NCI-H82 treated with DMSO at 0.1 percent for 48 hours (cell line): ENCODE results near the gene HGFAC.
"Not testable (repeated sequence)": the region's sequence is repeated elsewhere in the genome, so short reads cannot be mapped to it uniquely, and the experiment has no call there.

ENCODE experiments used
- DNase-seq: peaks from one replicate; lab custom pipeline; 2025; ENCODE audit not compliant: unreplicated experiment; lab: John Stamatoyannopoulos, UW

HGFAC gene

DNA sequence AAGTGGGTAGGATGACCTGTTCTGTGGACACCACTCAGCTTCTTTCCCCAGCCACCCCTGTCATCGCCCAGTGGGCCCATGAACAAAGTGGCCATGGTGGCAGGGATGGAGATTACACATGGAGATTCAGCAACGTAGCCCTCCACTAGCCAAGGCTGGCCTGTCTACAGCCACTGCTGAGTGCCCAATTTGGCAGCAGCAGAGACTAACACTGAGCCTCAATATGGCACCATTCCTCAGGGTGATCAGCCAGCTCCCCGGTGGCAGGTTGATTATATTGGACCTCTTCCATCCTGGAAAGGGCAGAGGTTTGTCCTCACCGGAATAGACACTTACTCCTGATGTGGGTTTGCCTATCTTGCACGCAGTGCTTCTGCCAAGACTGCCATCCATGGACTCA, 17.4 kb downstream of the HGFAC start:
- not testable (repeated sequence) for DNase-seq

DNA sequence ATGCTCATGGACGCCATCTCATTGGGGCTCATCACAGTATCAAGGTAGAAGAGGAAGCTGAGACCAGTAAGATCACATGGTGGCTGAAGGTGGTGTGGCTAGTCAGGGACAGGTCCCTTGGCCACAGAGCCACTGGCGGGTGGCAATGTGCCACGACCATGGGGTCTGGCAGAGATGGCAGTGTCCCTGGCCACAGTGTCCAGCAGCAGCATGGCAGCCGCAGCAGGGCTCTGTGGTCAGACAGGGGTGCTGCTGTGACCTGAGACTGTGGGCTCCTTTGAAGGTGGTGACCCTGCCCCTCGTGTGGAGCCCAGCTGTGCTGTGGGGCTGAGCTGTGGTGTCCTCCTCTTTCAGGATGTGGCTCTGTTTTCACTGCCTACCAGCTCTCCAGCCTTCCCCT, 19.2 kb downstream of the HGFAC start:
- DNase-seq = no peak

DNA sequence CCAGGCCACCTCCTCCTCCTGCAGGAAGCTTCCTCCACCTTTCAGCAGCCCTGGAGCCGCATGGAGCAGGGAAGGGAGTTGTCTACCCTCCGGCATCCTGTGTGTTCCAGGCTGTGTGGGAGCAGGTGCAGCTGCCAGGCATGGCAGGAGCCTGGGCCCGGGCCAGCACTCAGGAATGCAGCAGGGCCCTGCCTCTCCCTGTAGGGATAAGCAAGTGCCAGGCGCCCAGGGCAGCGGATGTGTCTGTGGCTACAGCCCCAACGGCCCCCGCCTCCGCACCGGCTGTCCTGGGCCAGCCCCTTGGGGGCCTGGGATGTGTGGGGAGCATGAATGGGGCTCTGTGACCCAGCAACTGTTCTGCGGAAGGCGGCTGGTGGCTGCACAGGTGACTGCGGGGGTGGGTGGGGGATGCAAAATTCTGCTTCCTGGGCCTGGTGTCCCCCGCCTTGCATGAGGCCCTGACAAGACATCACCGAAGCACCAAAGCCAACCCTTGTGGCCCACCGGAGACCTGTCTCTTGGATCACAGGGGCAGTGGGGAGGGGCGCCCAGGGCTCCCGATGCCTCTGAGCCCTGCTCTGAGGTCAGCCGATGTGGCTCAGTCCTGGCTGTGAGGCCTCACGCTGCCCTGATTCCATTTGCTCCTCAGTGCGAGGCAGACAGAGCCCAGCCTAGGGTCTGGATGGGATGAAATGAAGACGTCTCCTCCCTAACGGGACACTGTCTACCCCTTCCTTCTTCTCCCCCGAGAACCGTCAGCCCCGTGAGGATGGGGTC, 19.9 kb downstream of the HGFAC start:
- DNase-seq = no peak

DNA sequence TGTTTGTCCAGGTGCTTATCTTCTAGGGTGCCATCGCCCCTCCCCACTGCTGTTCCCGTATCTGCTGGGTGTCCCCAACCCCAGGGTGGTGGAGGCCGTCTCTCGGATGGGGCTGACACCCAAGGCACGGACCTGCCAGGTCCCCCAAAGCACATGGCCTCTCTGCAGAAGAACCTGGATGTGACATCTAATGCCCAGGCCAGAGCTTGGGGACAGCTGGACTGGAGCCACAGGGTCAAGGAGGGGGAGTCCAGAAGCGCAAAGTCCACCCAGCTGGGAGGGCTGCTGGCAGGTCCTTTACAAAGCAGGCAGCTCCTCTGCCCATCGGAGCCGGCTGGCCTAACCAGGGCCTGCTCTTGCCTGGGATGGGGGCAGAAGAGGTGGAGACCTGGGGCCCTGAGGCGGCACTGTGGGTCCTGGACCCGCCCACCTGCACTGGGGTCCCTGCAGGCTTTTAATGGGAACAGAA, 20.6 kb downstream of the HGFAC start:
- no peak for DNase-seq

DNA sequence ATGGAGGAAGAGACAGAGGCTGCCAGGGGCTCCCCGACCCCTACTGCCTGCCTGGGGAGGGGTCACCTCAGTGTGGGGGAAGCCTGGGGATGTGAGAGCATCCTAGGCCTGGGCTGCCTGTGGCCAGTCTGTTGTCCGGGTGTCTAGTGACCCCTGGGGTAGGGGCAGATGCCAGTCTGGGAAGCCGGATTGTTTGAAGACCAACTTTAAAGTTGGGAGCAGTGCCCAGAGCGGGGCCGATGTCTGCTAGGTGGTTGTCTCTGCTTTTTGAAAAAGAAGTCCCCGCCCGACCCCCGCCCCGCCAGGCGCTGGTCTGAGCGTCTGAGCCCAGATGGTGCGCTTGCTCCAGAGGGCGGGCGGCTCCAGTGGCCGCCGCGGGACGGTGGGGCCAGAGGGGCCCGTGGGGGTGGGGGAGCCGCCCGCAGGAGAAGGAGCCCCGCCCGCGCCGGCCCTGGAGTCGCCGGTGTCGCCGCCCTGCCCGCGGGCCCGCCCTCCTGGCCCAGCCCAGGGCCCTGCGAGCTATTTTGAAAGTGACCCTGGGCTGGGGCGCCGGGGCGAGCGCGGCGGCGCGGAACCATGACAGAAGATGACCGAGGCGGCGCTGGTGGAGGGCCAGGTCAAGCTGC, 21.1 kb downstream of the HGFAC start, which contains the start of gene DOK7:
Gene DOK7 (plus strand): TSS at position 517 of the 626 bp plus-strand sequence. CDS start 70 bp downstream, at position 587.
- DNase-seq = no peak

DNA sequence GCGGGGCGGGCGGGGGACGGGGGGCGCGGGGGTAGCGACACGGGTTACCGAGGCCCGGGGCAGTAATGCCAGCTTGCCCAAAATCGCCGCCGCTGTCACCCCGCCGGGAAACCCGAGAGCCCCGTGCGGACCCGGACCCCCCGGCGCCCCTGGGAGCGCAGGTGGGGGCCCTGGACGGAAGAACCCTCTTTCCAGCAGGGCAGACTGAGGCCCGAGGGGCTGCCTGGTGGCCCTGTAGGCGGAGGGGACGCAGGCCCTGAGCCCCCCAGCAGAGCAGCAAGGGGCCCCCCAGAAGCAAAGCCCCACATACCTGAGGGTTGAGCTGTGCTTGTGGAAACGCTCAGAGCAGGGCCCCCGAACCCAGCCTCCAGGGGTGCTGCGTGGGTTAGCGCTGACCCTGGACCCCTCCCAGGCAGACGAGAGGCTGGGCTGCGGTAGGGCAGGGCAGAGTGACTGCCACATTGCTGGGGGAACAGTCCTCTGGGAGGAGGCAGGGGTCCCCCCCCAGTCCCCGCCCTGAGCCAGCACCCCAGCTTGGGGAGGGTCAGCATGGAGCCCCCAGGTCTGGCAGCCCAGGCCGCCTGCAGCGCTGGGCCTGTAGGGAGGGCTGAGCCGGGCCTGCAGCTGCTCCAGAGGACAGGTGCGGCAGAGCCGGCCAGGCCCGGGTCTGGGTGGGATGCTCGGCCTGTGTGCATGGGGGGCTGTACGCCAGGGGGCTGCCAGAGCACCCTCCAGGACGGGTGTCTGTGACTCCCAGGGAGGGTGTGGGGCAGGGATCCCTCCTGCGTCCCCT, 22.0 kb downstream of the HGFAC start:
- DNase-seq = no peak

DNA sequence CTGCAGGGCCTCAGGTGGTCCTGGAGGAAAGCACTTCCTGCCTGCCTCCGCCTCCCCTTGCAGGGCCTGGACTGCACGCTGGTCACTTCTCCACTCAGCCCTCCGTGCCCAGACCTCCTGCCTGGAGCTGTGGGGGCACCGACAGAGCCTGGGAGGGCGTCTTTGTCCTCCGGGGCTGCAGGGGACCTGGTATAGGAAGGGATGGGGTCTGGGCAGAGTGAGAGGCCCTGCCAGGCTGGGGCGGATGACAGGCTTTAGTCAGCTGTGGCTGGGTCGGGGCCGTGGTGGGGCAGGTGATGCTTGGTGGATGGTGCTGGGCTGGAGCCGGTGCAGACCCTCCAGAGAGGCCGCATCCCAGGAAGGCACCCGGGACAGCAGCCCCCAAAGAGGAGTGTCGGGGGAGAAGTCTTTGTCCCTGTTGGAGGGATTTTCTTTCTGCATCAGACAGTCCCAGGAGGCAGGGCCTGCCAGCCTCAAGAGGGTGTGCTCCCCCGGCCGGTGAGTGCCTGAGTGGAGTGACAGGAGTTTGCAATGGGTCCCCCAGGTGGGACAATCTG, 22.7 kb downstream of the HGFAC start:
- no peak for DNase-seq

DNA sequence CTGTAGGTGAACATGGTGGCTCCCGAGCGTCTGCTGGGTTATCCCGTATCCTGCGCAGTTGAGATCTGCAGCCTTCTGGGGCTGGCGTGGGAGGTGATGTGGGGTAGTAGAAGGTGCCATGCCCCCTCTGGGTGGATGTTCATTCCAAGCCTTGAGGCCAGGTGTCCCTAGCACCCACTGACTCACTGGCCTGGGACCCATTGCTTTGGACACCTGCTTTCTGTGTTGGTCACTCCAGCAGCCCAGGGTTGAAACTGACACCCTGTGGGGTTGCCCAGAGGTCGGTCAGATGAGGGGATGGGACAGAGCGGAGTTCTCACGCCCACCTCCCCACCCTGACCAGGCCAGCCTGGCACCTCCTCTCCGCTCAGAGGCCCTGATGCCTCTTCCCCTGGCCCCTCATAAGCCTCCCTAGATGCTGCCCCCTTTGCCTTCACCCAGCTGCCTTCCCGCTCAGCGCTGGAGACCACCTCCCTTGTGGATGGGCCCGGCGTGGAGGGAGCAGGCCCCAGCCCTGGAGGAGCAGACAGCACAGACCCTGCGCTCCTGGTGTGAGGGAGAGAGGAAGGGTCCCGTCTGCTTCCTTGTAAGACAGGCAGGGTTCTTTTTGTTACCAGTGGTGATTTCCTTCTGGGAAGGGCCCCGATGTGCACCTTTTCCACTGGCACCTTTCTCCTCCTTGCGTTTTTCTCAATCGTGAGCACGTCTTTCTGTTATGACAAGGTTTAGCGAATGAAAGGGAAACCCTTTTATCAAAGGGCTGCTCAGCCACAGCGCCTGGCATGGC, 23.3 kb downstream of the HGFAC start:
- no peak for DNase-seq

DNA sequence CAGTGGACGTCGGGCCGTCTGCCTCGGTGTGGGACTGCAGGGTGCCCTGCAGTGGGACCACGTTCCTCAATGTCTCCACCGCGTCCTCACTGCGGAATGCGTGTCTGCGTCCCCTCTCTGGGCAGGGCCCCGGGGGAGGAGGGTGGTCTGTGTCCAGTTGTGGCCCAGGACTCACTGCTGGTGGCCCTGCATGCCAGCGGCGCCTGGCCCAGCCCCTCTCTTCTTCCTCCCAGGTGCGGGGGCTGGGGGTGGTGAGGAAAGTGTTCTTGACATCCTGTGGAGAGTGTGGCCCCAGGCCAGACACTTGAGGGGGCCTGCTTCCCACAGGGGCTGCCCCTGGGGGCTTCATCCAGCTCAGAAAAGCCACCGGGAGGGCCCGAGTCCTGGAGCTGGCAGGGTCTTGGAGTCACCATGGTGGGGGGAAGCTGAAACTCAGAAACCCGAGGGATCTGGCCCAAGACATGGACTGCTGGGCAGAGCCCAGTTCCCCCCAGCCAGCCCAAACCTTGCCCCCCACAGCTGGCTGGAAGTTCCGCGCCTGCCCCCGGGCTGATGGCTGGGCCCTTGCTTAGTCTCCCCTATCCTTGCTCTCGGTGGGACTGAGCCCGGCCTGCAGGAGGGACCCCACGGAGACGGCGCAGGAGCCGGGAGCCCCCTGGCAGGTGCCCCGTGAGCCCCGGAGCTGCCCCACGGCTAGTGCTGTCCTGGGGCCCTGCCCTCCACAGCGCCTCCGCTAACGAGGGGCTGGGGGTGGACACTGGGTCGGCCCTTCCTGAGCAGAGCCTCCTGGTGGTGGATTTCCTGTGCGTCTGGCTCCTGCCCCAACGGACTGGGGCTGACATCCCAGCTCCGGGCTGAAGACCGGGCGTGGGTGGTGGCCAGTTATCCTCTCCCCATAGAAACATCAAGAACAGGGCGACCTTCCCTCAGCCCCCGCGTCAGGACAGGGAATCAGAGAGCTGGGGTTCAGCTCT, 24.2 kb downstream of the HGFAC start:
- DNase-seq = no peak

DNA sequence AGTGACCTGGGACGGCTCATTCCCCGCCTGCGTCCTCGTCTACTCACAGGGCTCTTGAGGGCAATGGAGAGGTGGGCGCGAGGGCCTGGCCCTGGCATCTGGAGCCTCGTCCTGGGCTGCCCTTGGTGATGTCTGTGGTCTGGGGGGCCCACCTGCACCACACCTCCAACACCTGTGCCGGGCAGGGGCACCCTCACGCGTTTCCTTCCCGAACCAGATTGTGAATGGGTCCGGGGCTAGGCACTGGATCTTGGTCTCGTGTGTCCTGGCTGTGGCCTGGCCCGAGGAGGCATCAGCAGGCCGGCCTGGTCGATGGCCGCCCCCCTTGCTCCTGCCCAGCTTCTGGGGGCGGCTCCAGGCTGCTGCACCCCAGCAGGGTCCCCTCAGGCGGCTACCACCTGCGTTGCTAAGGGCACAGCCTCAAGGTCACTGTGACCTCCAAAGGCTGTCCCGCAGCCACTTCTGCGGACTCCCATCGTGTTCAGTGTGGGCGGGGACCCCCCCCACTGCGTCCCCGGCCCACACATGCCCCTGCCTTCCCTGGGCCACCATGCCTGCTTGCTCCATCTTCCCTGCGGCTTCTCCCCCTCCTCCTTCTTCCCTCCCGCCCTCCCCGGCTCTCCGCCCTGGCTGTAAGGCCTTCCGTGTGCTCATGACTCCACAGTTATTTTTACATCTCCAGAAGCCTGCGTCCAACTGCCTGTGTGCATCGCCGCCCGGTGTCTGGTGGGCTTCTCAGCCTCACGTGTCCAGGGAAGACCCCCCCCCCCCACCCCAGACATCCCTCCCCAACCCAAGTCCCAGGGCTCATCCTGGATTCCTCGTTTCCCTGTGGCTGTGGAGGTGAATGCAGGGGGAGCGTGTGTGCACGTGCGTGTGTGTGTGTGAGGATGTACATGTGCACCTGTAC, 25.2 kb downstream of the HGFAC start:
- DNase-seq = no peak

DNA sequence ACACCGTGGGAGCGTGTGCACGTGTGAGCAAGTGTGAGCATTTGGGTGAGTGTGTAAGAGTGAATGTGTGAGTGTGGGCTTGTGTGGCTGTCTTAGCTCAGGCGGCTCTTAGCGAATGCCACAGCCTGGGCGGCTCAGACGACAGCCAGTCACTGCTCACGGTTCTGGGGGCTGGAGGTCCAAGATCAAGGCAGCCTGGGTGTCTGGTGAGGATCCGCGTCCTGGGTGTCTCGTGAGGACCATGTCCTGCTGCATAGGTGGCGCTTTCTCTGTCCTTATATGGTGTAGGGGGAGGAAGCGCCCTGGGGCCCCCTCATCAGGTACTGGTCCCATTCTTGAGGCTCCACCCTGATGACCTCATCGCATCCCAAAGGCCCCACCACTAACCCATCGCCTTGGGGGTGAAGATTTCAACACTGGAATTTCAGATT, 25.8 kb downstream of the HGFAC start:
- DNase-seq = no peak

DNA sequence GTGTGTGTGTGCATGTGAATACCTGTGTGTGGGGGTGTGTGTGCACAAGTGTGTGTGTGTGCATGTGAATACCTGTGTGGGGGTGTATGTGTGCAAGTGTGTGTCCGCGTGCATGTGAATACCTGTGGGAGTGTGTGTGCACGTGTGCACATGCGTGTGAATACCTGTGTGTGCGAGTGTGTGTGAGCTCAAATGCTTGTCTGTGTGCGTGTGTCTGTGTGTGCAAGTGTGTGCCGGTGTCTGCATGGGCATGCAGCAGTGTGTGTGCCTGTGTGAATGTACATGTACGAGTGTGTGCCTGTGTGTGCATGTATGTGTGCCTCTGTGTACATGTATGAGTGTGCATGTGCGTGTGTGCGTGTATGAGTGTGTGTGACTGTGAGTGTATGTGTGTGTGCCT, 26.4 kb downstream of the HGFAC start:
- DNase-seq = no peak

DNA sequence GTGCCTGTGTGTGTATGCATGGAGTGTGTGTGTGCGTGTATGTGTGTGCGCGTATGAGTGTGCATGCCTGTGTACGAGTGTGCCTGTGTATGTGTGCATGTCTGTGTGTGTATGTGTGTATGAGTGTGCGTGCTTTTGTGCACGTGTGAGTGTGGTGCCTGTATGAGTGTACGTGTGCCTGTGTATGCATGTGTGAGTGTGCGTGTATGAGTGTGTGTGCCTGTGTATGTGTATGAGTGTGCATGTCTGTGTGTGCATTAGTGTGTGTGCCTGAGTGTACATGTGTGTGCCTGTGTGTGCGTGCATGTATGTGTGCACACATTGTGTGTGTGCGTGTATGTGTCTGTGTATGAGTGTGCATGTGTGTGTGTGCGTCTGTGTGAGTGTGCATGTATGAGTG, 27.0 kb downstream of the HGFAC start:
- no peak for DNase-seq

DNA sequence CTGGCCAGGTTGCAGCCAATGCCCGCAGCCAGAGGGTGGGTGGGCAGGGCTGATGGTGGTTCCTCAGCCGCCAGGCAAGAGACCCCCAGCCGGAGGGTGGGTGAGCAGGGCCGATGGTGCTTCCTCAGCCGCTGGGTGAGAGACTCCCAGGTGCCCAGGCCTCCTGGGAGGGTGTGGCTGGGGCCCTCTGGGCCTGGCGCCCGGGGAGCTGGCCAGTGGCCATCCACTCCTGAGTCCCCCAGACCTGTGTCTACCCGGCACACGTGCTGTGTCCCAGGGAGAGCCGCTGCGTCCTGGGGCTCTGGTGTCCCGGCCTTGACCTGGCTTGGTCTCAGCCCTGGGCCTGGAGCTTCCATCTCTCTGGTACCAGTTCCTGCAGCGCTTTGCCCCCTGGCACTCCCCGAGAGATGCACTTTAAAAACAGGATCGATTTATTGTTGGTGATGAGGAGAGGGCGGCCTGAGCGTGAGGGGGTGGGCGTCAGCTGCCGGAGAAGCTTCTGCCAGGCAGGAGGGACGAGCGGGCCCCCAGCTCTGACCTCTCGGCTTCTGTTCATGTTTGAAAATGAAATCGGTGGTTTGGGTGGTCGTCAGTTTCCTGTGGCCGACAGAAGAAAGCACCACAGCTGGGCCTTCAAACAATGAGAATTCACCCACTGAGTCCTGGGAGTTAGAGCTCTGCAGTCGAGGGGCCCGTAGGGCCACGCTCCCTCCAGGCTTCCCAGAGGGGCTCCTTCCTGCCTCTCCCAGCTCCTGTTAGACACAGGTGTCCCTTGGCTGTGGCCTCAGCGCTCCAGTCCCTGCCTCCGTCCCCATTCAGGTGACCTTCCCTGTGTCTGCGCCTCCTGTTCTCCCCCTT, 27.8 kb downstream of the HGFAC start:
- no peak for DNase-seq

DNA sequence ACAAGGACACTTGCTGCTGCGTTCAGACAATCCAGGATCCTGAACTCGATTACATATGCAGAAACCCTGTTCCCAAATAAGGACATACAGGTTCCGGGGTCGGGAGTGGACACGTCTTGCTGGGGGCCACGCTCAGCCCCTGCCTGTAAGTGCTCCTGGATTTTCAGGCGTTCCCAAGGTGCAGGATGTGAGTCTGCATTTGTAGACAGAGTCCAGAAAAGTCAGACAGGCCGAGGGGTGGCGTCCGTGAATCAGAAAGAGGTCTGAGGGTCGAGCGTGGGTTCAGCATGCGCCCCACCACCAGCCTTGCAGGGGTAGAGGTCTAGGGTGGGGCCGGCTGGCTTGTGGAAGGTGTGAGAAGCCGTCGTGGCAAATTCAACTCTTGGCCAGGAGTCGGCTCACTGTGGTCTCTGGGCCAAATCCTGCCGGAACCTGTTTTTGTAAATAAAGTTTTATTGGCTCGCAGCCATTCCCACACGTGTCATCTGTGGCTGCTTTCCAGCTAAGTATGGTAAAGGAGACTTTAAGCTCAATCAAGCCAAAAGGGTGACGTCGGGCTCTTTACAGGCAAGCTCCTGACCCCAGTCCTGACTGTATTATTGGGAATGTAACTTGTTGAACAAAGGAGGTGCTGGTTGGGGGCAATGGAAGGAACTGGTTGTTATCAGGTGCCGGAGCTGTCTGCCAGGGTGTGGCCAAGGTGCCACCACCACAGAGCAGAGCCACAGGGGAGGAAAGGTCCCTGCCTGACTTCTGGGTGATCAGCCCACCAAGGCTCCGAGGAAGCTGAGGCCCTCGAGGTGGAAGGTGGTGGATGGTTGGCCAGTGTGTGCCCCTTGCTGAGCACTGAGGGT, 28.7 kb downstream of the HGFAC start:
- DNase-seq = no peak

DNA sequence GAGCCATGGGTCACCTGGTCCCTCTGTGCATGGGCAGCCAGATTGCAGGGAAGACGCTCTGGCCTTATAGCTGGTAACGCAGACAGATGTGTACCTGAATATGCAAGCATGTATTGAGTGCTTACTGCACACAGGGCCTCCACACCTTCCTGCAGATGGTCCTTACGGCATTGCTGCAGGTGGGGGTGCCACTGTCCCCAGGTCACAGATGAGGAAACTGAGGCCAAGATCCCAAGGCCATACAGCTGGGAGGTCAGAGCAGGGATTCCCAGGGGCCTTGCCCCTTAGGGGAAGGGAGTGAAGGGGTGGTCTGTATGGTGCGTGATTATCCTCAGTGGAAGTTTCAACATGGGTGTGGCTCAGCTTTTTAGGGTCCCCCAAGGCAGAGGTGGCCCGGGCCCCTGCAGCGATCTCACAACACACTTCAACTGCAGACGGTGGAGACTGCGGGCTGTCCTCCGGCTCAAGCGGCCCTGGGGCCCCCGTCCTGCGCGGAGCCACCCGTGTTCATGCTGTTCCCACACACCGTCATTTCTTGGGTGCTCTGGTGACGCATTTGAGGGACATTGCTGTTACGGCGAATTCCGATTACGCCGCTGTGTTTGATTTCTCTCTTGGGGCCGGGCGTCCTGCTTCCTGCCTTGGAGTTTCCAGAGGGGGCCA, 29.5 kb downstream of the HGFAC start:
- DNase-seq = no peak
